ENCODE results near the gene CLK4. TPM values are rescaled to one million over a fixed set of nuclear protein-coding genes. Genes with fewer than 3 reads are reported as not detected.

Gene CLK4
- total and polyA plus RNA-seq, 2 experiments from 2014 or later: 15.3 to 18.1 TPM

DNA sequence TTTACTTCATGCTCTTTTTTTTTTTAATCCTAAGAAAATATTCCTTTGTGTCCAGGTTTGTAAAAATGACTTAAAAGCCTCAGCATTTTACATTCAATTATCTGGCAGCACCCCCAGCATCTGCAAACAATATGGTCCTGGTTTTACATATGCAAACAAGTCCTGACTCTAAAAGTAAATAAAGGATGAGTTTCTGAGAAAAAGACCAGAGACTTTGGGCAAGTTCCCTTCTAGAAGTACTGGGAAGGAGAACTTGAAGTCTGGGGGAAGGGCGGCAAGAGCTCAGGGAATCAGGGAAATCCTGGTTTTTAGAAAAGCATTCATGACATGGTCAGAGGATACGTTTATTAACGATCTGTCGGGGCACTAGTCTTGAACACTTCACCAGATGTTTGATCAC lies 62.5 kb downstream of the CLK4 start:
- no peak overlapping the region for H3K4me3 ChIP-seq
- H3K9me3 Mint-ChIP-seq: peaks cover 2% of the 10 kb centered on the region; the same call in 1 of the 3 replicates

More for the DNA sequence above, 62.5 kb downstream of the CLK4 start:
- Mint-ChIP-seq H3K36me3 (ENCODE audit: low read depth) (no peaks in the 10 kb centered on the region), H3K27ac (peak overlapping the region; percentile 28; the same call in 1 of the 2 replicates), H3K4me3 (peak overlapping the region; percentile 22), H3K4me1 (peaks cover 39% of the 10 kb centered on the region), H3K27me3 (ENCODE audit: insufficient read depth, low read depth, poor library complexity) (peaks cover 6% of the 10 kb centered on the region)
- peak; percentile 61 for ATAC-seq
- H3K4me1 ChIP-seq (ENCODE audit: insufficient read depth): peaks cover 37% of the 10 kb centered on the region
- no peak overlapping the region for H3K27ac ChIP-seq (ENCODE audit: low read depth)
- DNase-seq (ENCODE audit: low spot score): peak; percentile 44
- H4K20me1 ChIP-seq (replicated peaks; ENCODE audit: insufficient read depth): no peaks in the 10 kb centered on the region
- H3K9me2 ChIP-seq (ENCODE audit: insufficient read depth): no peaks in the 10 kb centered on the region
- TF ChIP-seq CTCF (conservative IDR thresholded peaks at IDR 0.05; ENCODE audit: low read depth in 2 of 2) (no peak), EZH2phosphoT487 (IDR thresholded peaks at IDR 0.05; ENCODE audit: unreplicated experiment) (no peak), POLR2AphosphoS5 (IDR thresholded peaks at IDR 0.05; ENCODE audit: low read depth) (no peak), NANOG (IDR thresholded peaks at IDR 0.05; ENCODE audit: borderline replicate concordance) (no peak), JUNB (IDR thresholded peaks at IDR 0.05; ENCODE audit: unreplicated experiment) (no peak), CREB1 (CRISPR knock-in tag; IDR thresholded peaks at IDR 0.05; ENCODE audit: low read depth) (no peak), ZNF331 (CRISPR knock-in tag; IDR thresholded peaks at IDR 0.05; ENCODE audit: low read depth) (no peak), ZNF462 (CRISPR knock-in tag; IDR thresholded peaks at IDR 0.05) (no peak)
- no peaks in the 10 kb centered on the region for H3K27me3 ChIP-seq (ENCODE audit: insufficient read depth)
- no peaks in the 10 kb centered on the region for H3K36me3 ChIP-seq (ENCODE audit: insufficient read depth)
- no peaks in the 10 kb centered on the region for H3K79me2 ChIP-seq (replicated peaks; ENCODE audit: insufficient read depth)
- no peak overlapping the region for H2AFZ ChIP-seq
- peaks cover 12% of the 10 kb centered on the region; the same call in 1 of the 2 replicates for H3F3A ChIP-seq (replicated peaks; ENCODE audit: low read depth)
- H3K4me2 ChIP-seq: peak overlapping the region; percentile 65

Measured in GM23338 (cell line).